Measurements from ENCODE around the gene IFTAP. TPM values are rescaled to one million over a fixed set of nuclear protein-coding genes. Genes with fewer than 3 reads are reported as not detected.
A peak's percentile ranks its signal among the peaks of the same experiment; 100 is the strongest.

IFTAP gene
- total and polyA plus RNA-seq, 4 experiments from 2014 or later: 0.94 to 6.6 (median 2.9) TPM

DNA sequence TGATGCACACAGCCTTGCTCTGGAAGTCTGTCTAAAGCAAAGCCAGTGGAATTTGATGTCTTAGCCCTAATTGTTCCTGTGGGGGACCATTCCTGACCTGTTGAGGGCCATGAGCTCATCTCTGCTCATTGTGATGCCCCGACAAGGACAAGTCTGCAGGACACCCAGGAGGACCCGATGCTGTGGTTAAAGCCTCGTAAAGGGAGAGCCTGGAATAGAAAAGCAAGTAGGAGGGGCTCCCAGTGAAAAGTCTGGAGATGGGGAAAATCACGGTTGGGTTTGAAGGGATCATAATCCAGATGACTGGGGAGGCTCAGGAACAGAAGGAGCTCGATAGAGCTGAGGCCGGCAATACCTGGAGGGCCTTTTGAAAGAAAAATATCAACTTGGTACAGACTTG lies 102.2 kb downstream of the IFTAP start:
- ChIA-PET CTCF (ENCODE audit: partially characterized antibody) (no interaction called here), POLR2A (ENCODE audit: partially characterized antibody) (no interaction called here)
- H3K4me3 Mint-ChIP-seq: no peak overlapping the region
- H3K27me3 Mint-ChIP-seq: peaks cover 8 to 18% of the 10 kb centered on the region in 2 donors
- Histone ChIP-seq H3K27ac (ENCODE audit: low read depth, low read length) (no peak overlapping the region), H3K4me1 (ENCODE audit: insufficient read depth, low read length) (no peaks in the 10 kb centered on the region), H3K36me3 (ENCODE audit: insufficient read depth, low read length) (no peaks in the 10 kb centered on the region), H3K27me3 (ENCODE audit: insufficient read depth, low read length) (no peaks in the 10 kb centered on the region), H3K4me3 (ENCODE audit: low read length in 2 of 2) (no peak overlapping the region), H3K9me3 (ENCODE audit: control insufficient read depth in 1 of 2, low read length in 2 of 2) (no peaks in the 10 kb centered on the region)
- DNase-seq: no peak
- no peaks in the 10 kb centered on the region for H3K36me3 Mint-ChIP-seq
- no peak overlapping the region for H3K27ac Mint-ChIP-seq
- H3K4me1 Mint-ChIP-seq: no peaks in the 10 kb centered on the region
- intact Hi-C loops (cut with micrococcal nuclease): no loop called here
- H3K9me3 Mint-ChIP-seq: peaks cover 0 to 2% (median 0%) of the 10 kb centered on the region in 8 donors

DNA sequence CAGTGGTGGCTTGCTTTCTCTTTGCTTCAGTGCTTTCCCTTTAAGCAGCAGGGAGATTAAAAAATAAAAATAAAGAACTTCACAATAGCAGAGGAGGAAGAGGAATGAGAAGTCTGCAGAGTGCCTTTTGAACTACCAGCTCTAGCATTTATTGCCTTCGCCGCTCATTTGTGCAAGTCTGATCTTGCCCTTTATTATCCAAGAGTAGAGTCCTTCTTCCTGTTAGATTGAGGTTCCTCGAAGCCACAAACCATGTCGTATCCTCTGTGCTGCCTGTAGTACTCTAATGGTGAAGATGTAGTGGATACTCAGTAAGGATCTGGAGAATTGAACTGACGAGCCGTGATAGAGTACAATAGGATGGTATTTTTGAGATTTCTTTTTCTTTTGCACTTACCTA lies 105.0 kb downstream of the IFTAP start:
- intact Hi-C loops (cut with micrococcal nuclease): no loop called here
- H3K36me3 ChIP-seq (ENCODE audit: insufficient read depth, low read length): no peaks in the 10 kb centered on the region
- no peak overlapping the region for H3K27ac ChIP-seq (ENCODE audit: low read depth, low read length)
- Mint-ChIP-seq H3K27me3 (peaks cover 9 to 19% of the 10 kb centered on the region in 2 donors), H3K4me3 (no peak overlapping the region), H3K9me3 (peaks cover 0 to 2% (median 0%) of the 10 kb centered on the region in 8 donors), H3K36me3 (no peaks in the 10 kb centered on the region), H3K27ac (no peak overlapping the region), H3K4me1 (no peaks in the 10 kb centered on the region)
- no peak for DNase-seq
- POLR2A ChIA-PET (ENCODE audit: partially characterized antibody): no interaction called here
- no peaks in the 10 kb centered on the region for H3K27me3 ChIP-seq (ENCODE audit: insufficient read depth, low read length)
- no peaks in the 10 kb centered on the region for H3K9me3 ChIP-seq (ENCODE audit: control insufficient read depth in 1 of 2, low read length in 2 of 2)
- CTCF ChIA-PET (ENCODE audit: partially characterized antibody): no interaction called here
- H3K4me1 ChIP-seq (ENCODE audit: insufficient read depth, low read length): no peaks in the 10 kb centered on the region
- H3K4me3 ChIP-seq (ENCODE audit: low read length in 2 of 2): no peak overlapping the region

DNA sequence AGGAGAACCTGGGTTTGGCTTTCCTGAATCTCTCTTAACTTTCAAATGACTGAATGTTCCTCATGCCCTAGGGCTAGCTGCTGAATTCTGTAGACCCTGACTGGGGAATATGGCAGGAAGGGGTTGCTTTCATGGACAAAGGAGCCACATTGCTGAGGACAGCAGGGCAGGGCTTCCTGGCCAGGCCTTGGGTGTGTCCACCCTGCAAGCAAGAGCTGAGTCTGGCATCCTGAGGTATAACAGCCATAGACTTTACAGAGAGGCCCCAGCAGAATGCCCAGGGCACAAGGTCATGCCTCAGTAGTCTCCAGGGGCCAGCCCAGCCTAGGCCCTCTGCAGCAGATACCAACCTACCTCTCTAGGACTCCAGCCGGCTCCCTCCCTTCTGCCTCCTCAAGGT lies 105.9 kb downstream of the IFTAP start:
- Mint-ChIP-seq H3K4me1 (no peaks in the 10 kb centered on the region), H3K9me3 (peaks cover 0 to 2% (median 0%) of the 10 kb centered on the region in 8 donors)
- POLR2A ChIA-PET (ENCODE audit: partially characterized antibody): no interaction called here

DNA sequence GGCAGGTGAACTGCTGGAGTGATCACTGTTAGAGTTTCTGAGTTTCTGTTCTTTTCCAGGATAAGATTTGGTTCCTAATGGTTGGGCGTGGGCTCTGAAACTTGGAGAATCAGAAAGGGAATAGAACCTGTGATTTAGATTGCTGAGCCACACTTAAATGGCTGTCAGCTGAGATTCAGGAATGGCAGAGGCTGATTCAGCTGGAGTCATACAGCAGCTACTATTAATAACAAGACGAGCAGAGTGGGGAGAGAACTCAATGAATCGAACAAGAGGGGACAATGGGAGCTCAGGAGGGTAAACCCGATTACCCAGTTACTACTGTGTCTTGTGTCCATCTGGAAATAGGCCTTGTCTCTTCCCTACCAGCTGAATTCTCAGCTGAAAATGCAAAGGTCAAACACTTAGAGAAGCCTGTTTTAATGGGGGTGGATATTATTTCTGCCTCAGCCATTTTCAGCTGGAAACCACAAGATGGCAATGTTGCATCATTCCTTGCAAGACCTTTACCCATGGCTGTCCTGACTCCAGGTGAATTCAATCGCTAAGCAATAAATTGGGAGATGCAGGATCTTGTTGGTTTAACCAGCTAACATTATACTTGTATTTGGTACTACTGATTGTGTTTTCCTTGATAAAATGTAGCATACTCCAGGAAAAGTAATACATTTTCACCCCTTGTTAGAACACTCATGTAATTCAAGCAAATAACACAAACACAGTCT lies 108.2 kb downstream of the IFTAP start:
- Mint-ChIP-seq H3K27me3 (peaks cover 6 to 15% of the 10 kb centered on the region in 2 donors), H3K9me3 (no peaks in the 10 kb centered on the region), H3K27ac (no peak overlapping the region), H3K4me3 (no peak overlapping the region), H3K36me3 (no peaks in the 10 kb centered on the region), H3K4me1 (no peaks in the 10 kb centered on the region)
- H3K4me3 ChIP-seq (ENCODE audit: low read length in 2 of 2): no peak overlapping the region
- H3K9me3 ChIP-seq (ENCODE audit: control insufficient read depth in 1 of 2, low read length in 2 of 2): no peaks in the 10 kb centered on the region
- H3K27me3 ChIP-seq (ENCODE audit: insufficient read depth, low read length): no peaks in the 10 kb centered on the region
- CTCF ChIA-PET (ENCODE audit: partially characterized antibody): interaction anchor here (0.6 to 1.7 kb wide), 7 partner anchors 10 to 47 kb away, joined by 3 to 14 read pairs (median 4); no protein-coding TSS in a partner anchor
- POLR2A ChIA-PET (ENCODE audit: partially characterized antibody): no interaction called here
- DNase-seq: peak in 2 of 5 donors; percentile 3 to 7
- intact Hi-C loops (cut with micrococcal nuclease): loop anchor here (1.0 kb wide), 1 partner anchor 45 kb away; no protein-coding TSS in a partner anchor
- no peaks in the 10 kb centered on the region for H3K36me3 ChIP-seq (ENCODE audit: insufficient read depth, low read length)
- H3K4me1 ChIP-seq (ENCODE audit: insufficient read depth, low read length): no peaks in the 10 kb centered on the region
- no peak overlapping the region for H3K27ac ChIP-seq (ENCODE audit: low read depth, low read length)

More for the DNA sequence above, 105.9 kb downstream of the IFTAP start:
- intact Hi-C loops (cut with micrococcal nuclease): no loop called here
- H3K36me3 ChIP-seq (ENCODE audit: insufficient read depth, low read length): no peaks in the 10 kb centered on the region
- H3K9me3 ChIP-seq (ENCODE audit: control insufficient read depth in 1 of 2, low read length in 2 of 2): no peaks in the 10 kb centered on the region
- CTCF ChIA-PET (ENCODE audit: partially characterized antibody): interaction anchor here (1.1 to 1.4 kb wide), 3 partner anchors 9 to 44 kb away, joined by 3 to 4 read pairs (median 3); no protein-coding TSS in a partner anchor
- no peak overlapping the region for H3K27ac ChIP-seq (ENCODE audit: low read depth, low read length)
- H3K4me3 Mint-ChIP-seq: no peak overlapping the region
- no peak for DNase-seq
- H3K36me3 Mint-ChIP-seq: no peaks in the 10 kb centered on the region
- H3K27ac Mint-ChIP-seq: no peak overlapping the region
- no peaks in the 10 kb centered on the region for H3K27me3 ChIP-seq (ENCODE audit: insufficient read depth, low read length)
- H3K4me3 ChIP-seq (ENCODE audit: low read length in 2 of 2): no peak overlapping the region
- H3K4me1 ChIP-seq (ENCODE audit: insufficient read depth, low read length): no peaks in the 10 kb centered on the region
- H3K27me3 Mint-ChIP-seq: peaks cover 6 to 19% of the 10 kb centered on the region in 2 donors

DNA sequence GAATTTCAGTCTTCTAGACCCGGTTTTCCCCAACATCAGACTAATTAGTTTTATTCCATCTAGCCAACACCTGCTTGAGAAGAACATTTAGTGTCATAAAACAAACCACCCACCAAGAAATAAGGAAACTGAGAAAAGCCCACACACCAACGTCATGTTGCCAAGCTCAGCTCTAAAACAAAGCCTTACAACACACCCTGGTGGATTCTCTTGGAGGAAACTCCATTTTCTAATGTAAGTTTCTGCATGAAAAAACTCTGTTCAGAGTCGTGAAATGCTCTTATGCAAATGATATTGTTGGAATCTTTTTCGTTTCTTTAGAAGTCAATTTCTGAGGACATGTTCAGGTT lies 108.7 kb downstream of the IFTAP start:
- ChIA-PET CTCF (ENCODE audit: partially characterized antibody) (interaction anchor here (1.0 to 1.7 kb wide), 6 partner anchors 27 to 46 kb away, joined by 3 to 14 read pairs (median 4); no protein-coding TSS in a partner anchor), POLR2A (ENCODE audit: partially characterized antibody) (no interaction called here)
- H3K4me3 Mint-ChIP-seq: no peak overlapping the region

More for the DNA sequence above, 108.7 kb downstream of the IFTAP start:
- DNase-seq: no peak
- Histone ChIP-seq H3K27ac (ENCODE audit: low read depth, low read length) (no peak overlapping the region), H3K4me1 (ENCODE audit: insufficient read depth, low read length) (no peaks in the 10 kb centered on the region), H3K4me3 (ENCODE audit: low read length in 2 of 2) (no peak overlapping the region), H3K36me3 (ENCODE audit: insufficient read depth, low read length) (no peaks in the 10 kb centered on the region), H3K27me3 (ENCODE audit: insufficient read depth, low read length) (no peaks in the 10 kb centered on the region), H3K9me3 (ENCODE audit: control insufficient read depth in 1 of 2, low read length in 2 of 2) (no peaks in the 10 kb centered on the region)
- Mint-ChIP-seq H3K36me3 (no peaks in the 10 kb centered on the region), H3K4me1 (no peaks in the 10 kb centered on the region), H3K27me3 (peaks cover 10 to 14% of the 10 kb centered on the region in 2 donors), H3K9me3 (no peaks in the 10 kb centered on the region), H3K27ac (no peak overlapping the region)
- intact Hi-C loops (cut with micrococcal nuclease): no loop called here

Other genes starting within 250 kb of the IFTAP start
- gene TRAF6, start 84.2 kb upstream of the IFTAP start, total RNA-seq: 10 to 100 TPM; 22.0 to 23.7 TPM
- 10 to 100 TPM; 10.3 to 12.2 TPM for gene TRAF6, start 84.2 kb upstream of the IFTAP start, polyA plus RNA-seq
- 1 to 10 TPM in 1 of 2 experiments, under 1 TPM in 1; 0.73 to 1.0 TPM for gene RAG1, start 26.5 kb upstream of the IFTAP start, total RNA-seq
- under 1 TPM in 1 of 2 donors, not detected in 1; 0.38 TPM for gene RAG1, start 26.5 kb upstream of the IFTAP start, polyA plus RNA-seq
- gene RAG2, start 3.7 kb downstream of the IFTAP start, total RNA-seq: not detected
- not detected for gene RAG2, start 3.7 kb downstream of the IFTAP start, polyA plus RNA-seq